CD4-positive, CD25-positive, alpha-beta regulatory T cell (primary cell): ENCODE measurements around the gene MAP1LC3C. TPM values are rescaled to one million over a fixed set of nuclear protein-coding genes. Genes with fewer than 3 reads are reported as not detected.

ENCODE experiments used
- ATAC-seq, 2 donors: fragments of 150-1000 bp; cut with Tn5 transposase; one replicate each; pipeline ENCODE4 v1.10.0; 2021; ENCODE audit warnings: low read depth in 2 of 2, moderate number of reproducible peaks in 2 of 2, moderate library complexity in 1 of 2
- DNase-seq, 3 donors: peaks; one replicate each; pipeline versions ENCODE4 v3.0.0 to v3.0.0-alpha.2; 2012 to 2022; ENCODE audit warnings: mixed read lengths in 1 of 3
- H3K27ac ChIP-seq: one replicate; pipeline ENCODE4 v1.7.0; 2013; ENCODE audit warnings: mild to moderate bottlenecking, low read length; ENCODE audit not compliant: insufficient read depth, poor library complexity, severe bottlenecking
- H3K27me3 ChIP-seq: one replicate; pipeline ENCODE4 v1.7.0; 2013; ENCODE audit warnings: low read length; ENCODE audit not compliant: control insufficient read depth, insufficient read depth
- H3K36me3 ChIP-seq: one replicate; pipeline ENCODE4 v1.7.0; 2013; ENCODE audit warnings: mild to moderate bottlenecking, low read length, moderate library complexity; ENCODE audit not compliant: control insufficient read depth, insufficient read depth
- H3K4me1 ChIP-seq: 2 replicates; pipeline ENCODE4 v1.7.0; 2013; ENCODE audit warnings: mild to moderate bottlenecking, low read length; ENCODE audit not compliant: insufficient read depth, control insufficient read depth, poor library complexity, severe bottlenecking
- H3K4me3 ChIP-seq: one replicate; pipeline ENCODE4 v1.7.0; 2013; ENCODE audit warnings: low read depth, mild to moderate bottlenecking, low read length, moderate library complexity
- H3K9me3 ChIP-seq, 2 experiments: 1 replicate in 1 of 2; 2 replicates in 1 of 2; pipeline ENCODE4 v1.7.0; 2013; ENCODE audit warnings: low read length in 2 of 2, mild to moderate bottlenecking in 1 of 2, moderate library complexity in 1 of 2; ENCODE audit not compliant: control insufficient read depth in 2 of 2
- H3K27ac Mint-ChIP-seq, 3 donors: one replicate each; pipeline ENCODE4 v1.8.0; 2020 to 2022; ENCODE audit warnings: mild to moderate bottlenecking in 3 of 3, mixed read lengths in 3 of 3, moderate library complexity in 2 of 3
- H3K27me3 Mint-ChIP-seq: one replicate; pipeline ENCODE4 v1.8.0; 2022; ENCODE audit warnings: mild to moderate bottlenecking, mixed read lengths
- H3K36me3 Mint-ChIP-seq: one replicate; pipeline ENCODE4 v1.8.0; 2020; ENCODE audit warnings: mixed read lengths
- H3K4me1 Mint-ChIP-seq, 4 donors: one replicate each; pipeline ENCODE4 v1.8.0; 2020 to 2022; ENCODE audit warnings: mixed read lengths in 4 of 4, mild to moderate bottlenecking in 1 of 4
- H3K4me3 Mint-ChIP-seq, 4 donors: one replicate each; pipeline ENCODE4 v1.8.0; 2020 to 2022; ENCODE audit warnings: mild to moderate bottlenecking in 4 of 4, mixed read lengths in 4 of 4, moderate library complexity in 3 of 4
- H3K9me3 Mint-ChIP-seq, 7 donors: one replicate each; pipeline ENCODE4 v1.8.0; 2020 to 2022; ENCODE audit warnings: mixed read lengths in 7 of 7, mild to moderate bottlenecking in 3 of 7, moderate library complexity in 2 of 7
- polyA plus RNA-seq, 4 donors: library from polyadenylated mRNA; unstranded; fragments of 300-500 nt; fragmentation: Illumina TruSeq; gene quantifications; one replicate each; pipeline ENCODE4 v1.2.3, GENCODE V29; 2021
- total RNA-seq: library from RNA; stranded (reverse); gene quantifications from one replicate; pipeline ENCODE4 v1.2.3, GENCODE V29; 2022

Gene MAP1LC3C
- total and polyA plus RNA-seq, 5 donors from 2014 or later = not detected

GRCh38 chr1:241964550-241965282, 34.2 kb downstream of the MAP1LC3C start:
- Mint-ChIP-seq H3K36me3 (no peaks in the 10 kb centered on the region), H3K4me3 (no peak overlapping the region), H3K9me3 (peaks cover 0 to under 1% (median 0%) of the 10 kb centered on the region in 7 donors), H3K27me3 (peaks cover 1% of the 10 kb centered on the region), H3K4me1 (no peaks in the 10 kb centered on the region), H3K27ac (no peak overlapping the region)
- DNase-seq (no peak), ATAC-seq (no peak)
- no peaks in the 10 kb centered on the region for H3K36me3 ChIP-seq
- no peak overlapping the region for H3K4me3 ChIP-seq
- H3K27me3 ChIP-seq = no peaks in the 10 kb centered on the region
- no peak overlapping the region for H3K27ac ChIP-seq
- no peaks in the 10 kb centered on the region for H3K4me1 ChIP-seq
- H3K9me3 ChIP-seq = no peaks in the 10 kb centered on the region

- Histone ChIP-seq H3K4me1 (no peaks in the 10 kb centered on the region), H3K9me3 (no peaks in the 10 kb centered on the region), H3K4me3 (no peak overlapping the region), H3K36me3 (no peaks in the 10 kb centered on the region), H3K27me3 (no peaks in the 10 kb centered on the region), H3K27ac (no peak overlapping the region)
- Mint-ChIP-seq H3K4me3 (no peak overlapping the region), H3K9me3 (no peaks in the 10 kb centered on the region), H3K4me1 (no peaks in the 10 kb centered on the region), H3K27ac (no peak overlapping the region), H3K36me3 (no peaks in the 10 kb centered on the region), H3K27me3 (peaks cover 4% of the 10 kb centered on the region)
- ATAC-seq (no peak), DNase-seq (no peak)
Observed at GRCh38 chr1:241963722-241964121, 35.2 kb downstream of the MAP1LC3C start.

- no peaks in the 10 kb centered on the region for H3K27me3 ChIP-seq
- Mint-ChIP-seq H3K4me1 (no peaks in the 10 kb centered on the region), H3K9me3 (peaks cover 0 to 3% (median 0%) of the 10 kb centered on the region in 7 donors), H3K27ac (no peak overlapping the region), H3K36me3 (no peaks in the 10 kb centered on the region), H3K27me3 (peaks cover 4% of the 10 kb centered on the region), H3K4me3 (no peak overlapping the region)
- no peaks in the 10 kb centered on the region for H3K4me1 ChIP-seq
- H3K4me3 ChIP-seq = no peak overlapping the region
- DNase-seq = no peak
- H3K9me3 ChIP-seq = no peaks in the 10 kb centered on the region
- no peak overlapping the region for H3K27ac ChIP-seq
- H3K36me3 ChIP-seq = no peaks in the 10 kb centered on the region
- ATAC-seq = no peak
Observed at GRCh38 chr1:241962153-241962552, 36.7 kb downstream of the MAP1LC3C start.

GRCh38 chr1:241957692-241958494, 41.0 kb downstream of the MAP1LC3C start, which contains the start of gene BECN2:
BECN2 (plus strand) TSS chr1:241957767; CDS start chr1:241957767, 0 bp downstream.
- H3K27ac ChIP-seq = no peak within 1 kb of the TSS
- no peaks in the 10 kb centered on the region for H3K4me1 ChIP-seq
- no peaks in the 10 kb centered on the region for H3K36me3 Mint-ChIP-seq
- H3K4me3 Mint-ChIP-seq = no peak within 1 kb of the TSS
- H3K9me3 ChIP-seq = no peaks in the 10 kb centered on the region
- peaks cover 4% of the 10 kb centered on the region for H3K27me3 Mint-ChIP-seq
- H3K36me3 ChIP-seq = no peaks in the 10 kb centered on the region
- peaks cover 0 to 4% (median 0%) of the 10 kb centered on the region in 7 donors for H3K9me3 Mint-ChIP-seq
- H3K27me3 ChIP-seq = no peaks in the 10 kb centered on the region
- H3K27ac Mint-ChIP-seq = no peak within 1 kb of the TSS
- no peak for ATAC-seq
- H3K4me3 ChIP-seq = no peak within 1 kb of the TSS
- no peak for DNase-seq
- H3K4me1 Mint-ChIP-seq = no peaks in the 10 kb centered on the region

- Histone ChIP-seq H3K4me1 (no peaks in the 10 kb centered on the region), H3K27me3 (no peaks in the 10 kb centered on the region), H3K4me3 (no peak overlapping the region), H3K9me3 (no peaks in the 10 kb centered on the region), H3K27ac (no peak overlapping the region), H3K36me3 (no peaks in the 10 kb centered on the region)
- H3K4me1 Mint-ChIP-seq = no peaks in the 10 kb centered on the region
- H3K27ac Mint-ChIP-seq = no peak overlapping the region
- H3K36me3 Mint-ChIP-seq = no peaks in the 10 kb centered on the region
- DNase-seq (no peak), ATAC-seq (no peak)
- no peaks in the 10 kb centered on the region for H3K9me3 Mint-ChIP-seq
- no peak overlapping the region for H3K4me3 Mint-ChIP-seq
- H3K27me3 Mint-ChIP-seq = no peaks in the 10 kb centered on the region
Observed at GRCh38 chr1:241950390-241950789, 48.5 kb downstream of the MAP1LC3C start.

- Mint-ChIP-seq H3K4me3 (no peak overlapping the region), H3K27ac (no peak overlapping the region), H3K36me3 (no peaks in the 10 kb centered on the region), H3K9me3 (no peaks in the 10 kb centered on the region), H3K27me3 (peaks cover 5% of the 10 kb centered on the region), H3K4me1 (peaks cover 0 to 2% (median under 1%) of the 10 kb centered on the region in 4 donors)
- Histone ChIP-seq H3K9me3 (no peaks in the 10 kb centered on the region), H3K4me1 (no peaks in the 10 kb centered on the region), H3K27me3 (no peaks in the 10 kb centered on the region), H3K36me3 (no peaks in the 10 kb centered on the region), H3K4me3 (no peak overlapping the region), H3K27ac (no peak overlapping the region)
- DNase-seq (no peak), ATAC-seq (no peak)
Observed at GRCh38 chr1:241947354-241947753, 51.5 kb downstream of the MAP1LC3C start.
